Measurements from ENCODE around the gene GAL3ST3.

DNA sequence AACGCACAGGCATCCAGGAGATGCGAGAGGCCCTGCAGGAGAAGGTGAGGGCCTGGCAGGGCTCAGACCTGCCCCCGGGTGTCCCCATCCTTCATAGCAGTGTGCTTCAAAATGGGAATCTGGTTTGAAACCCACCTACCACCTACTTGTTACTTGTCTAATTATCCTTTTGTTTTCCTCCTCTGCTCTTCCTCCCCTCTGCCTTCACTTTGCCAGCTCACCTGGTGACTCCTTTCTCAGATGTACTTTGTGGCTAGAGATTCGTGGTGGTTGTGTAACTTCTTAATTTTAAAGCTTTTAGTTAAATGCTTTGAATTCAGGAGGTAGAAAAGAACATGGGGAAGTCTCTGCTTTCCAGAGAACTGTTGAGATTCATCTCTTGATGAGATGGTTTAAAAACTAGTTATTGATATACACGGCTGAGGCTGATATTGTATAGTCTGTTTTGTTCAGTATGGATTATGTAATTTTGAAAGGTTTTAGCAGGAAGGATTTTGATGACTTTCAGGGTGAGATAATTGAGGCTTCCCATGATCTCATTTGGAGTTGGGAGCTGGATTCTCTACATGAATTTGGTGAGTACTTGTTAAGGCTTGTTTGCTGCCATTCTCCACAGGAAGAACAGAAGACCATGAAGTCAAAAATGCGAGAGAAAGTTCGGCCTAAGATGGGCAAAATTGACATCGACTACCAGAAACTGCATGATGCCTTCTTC is 11.2 kb upstream of the GAL3ST3 start:
- no peak for TF ChIP-seq CTCF (optimal IDR thresholded peaks at IDR 0.05 in 1 of 3, IDR thresholded peaks at IDR 0.05 in 1 of 3, conservative IDR thresholded peaks at IDR 0.05 in 1 of 3; ENCODE audit: extremely low read depth in 1 of 3, insufficient read depth in 2 of 3, low read length in 3 of 3)
- TF ChIP-seq EZH2 (IDR thresholded peaks at IDR 0.05; ENCODE audit: low read length), result no peak

Data from keratinocyte (primary cell).